ENCODE data around the gene CREB3. TPM values are rescaled to one million over a fixed set of nuclear protein-coding genes. Genes with fewer than 3 reads are reported as not detected.

CREB3 gene
- total and polyA plus RNA-seq, 12 donors, result 47.0 to 142 (median 59.0) TPM

DNA sequence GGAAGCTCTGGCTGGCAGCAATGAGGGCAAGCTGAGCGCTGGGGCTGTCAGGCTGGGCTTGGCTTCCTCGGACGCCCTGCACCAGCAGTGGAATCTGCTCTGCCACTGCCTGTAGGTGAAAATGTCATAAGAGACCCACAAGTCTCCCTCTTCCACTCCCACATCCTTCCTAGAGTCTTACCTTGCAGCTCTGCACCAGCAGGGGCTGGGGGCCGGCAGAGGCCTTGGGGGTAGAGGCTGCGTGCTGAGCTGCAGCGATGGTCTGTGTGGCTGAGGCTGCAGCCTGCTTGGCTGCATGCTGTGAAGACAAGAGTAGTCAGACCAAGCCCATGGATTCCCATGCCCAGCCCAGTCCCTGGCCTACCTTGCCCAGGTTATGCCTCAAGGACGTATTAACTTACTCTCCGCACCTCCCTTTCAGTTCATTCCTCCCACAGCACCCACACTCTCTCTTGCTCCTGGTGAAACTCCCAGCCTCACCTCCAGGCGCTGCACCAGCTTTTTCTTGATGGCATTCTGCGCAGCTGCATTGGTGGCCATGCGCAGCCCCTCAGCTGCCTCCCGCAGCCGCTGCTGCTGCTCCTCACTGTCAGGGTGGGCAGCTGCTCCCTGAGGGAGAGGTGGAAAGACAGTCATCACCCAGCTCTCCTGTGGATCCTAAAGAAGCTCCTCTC is 17.8 kb upstream of the CREB3 start:
- peaks cover 0 to 98% of the 10 kb centered on the region in 2 donors for H3K36me3 ChIP-seq (replicated peaks in 1 of 2)
- H3K27ac ChIP-seq, result no peak overlapping the region
- 90 to 95% (median 92%) methylated on average over 11 to 13 of the region's 13 CpGs for WGBS, 4 donors
- no peaks in the 10 kb centered on the region for H3K9me3 ChIP-seq (replicated peaks in 1 of 3)
- DNase-seq, result no peak
- no peak for TF ChIP-seq POLR2A (IDR thresholded peaks at IDR 0.05)
- TF ChIP-seq, protein P1, sequence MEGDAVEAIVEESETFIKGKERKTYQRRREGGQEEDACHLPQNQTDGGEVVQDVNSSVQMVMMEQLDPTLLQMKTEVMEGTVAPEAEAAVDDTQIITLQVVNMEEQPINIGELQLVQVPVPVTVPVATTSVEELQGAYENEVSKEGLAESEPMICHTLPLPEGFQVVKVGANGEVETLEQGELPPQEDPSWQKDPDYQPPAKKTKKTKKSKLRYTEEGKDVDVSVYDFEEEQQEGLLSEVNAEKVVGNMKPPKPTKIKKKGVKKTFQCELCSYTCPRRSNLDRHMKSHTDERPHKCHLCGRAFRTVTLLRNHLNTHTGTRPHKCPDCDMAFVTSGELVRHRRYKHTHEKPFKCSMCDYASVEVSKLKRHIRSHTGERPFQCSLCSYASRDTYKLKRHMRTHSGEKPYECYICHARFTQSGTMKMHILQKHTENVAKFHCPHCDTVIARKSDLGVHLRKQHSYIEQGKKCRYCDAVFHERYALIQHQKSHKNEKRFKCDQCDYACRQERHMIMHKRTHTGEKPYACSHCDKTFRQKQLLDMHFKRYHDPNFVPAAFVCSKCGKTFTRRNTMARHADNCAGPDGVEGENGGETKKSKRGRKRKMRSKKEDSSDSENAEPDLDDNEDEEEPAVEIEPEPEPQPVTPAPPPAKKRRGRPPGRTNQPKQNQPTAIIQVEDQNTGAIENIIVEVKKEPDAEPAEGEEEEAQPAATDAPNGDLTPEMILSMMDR (IDR thresholded peaks at IDR 0.05), result no peak
- intact Hi-C loops (cut with DNase I), result no loop called here
- H3K27me3 ChIP-seq, result no peaks in the 10 kb centered on the region
- no peak overlapping the region for H3K4me3 ChIP-seq
- H3K4me1 ChIP-seq (replicated peaks in 1 of 2), result no peaks in the 10 kb centered on the region

DNA sequence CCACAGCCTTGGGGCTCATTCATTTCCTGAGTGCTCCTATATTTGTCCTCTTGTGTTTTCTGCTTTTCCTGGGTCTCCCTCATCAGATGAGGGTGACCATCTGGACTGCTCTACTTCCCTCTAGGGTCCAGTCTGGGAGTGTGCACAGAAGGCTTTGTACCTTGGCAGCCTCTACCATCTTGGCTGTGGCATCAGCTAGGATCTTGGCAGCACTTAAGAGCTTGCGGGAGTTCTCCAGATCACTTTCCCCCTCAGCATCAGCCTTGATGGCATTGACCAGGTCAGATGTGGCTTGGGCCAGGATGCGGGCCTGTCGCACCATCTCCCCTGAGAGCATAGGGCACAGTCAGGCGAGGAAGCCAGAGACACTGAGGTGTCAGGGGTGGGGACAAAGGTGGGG is 16.2 kb upstream of the CREB3 start:
- H3K27ac ChIP-seq, result no peak overlapping the region
- DNase-seq, result no peak
- no peaks in the 10 kb centered on the region for H3K4me1 ChIP-seq (replicated peaks in 1 of 2)
- 67 to 72% (median 70%) methylated on average over 4 of the region's 4 CpGs for WGBS, 4 donors
- no peak overlapping the region for H3K4me3 ChIP-seq
- H3K27me3 ChIP-seq, result no peaks in the 10 kb centered on the region
- intact Hi-C loops (cut with DNase I), result no loop called here
- H3K36me3 ChIP-seq (replicated peaks in 1 of 2), result peaks cover 0 to 100% of the 10 kb centered on the region in 2 donors
- no peak for TF ChIP-seq POLR2A (IDR thresholded peaks at IDR 0.05)
- TF ChIP-seq, protein P1 (IDR thresholded peaks at IDR 0.05), result peak in 2 of 6 experiments; percentile 14 to 19
- H3K9me3 ChIP-seq (replicated peaks in 1 of 3), result no peaks in the 10 kb centered on the region

DNA sequence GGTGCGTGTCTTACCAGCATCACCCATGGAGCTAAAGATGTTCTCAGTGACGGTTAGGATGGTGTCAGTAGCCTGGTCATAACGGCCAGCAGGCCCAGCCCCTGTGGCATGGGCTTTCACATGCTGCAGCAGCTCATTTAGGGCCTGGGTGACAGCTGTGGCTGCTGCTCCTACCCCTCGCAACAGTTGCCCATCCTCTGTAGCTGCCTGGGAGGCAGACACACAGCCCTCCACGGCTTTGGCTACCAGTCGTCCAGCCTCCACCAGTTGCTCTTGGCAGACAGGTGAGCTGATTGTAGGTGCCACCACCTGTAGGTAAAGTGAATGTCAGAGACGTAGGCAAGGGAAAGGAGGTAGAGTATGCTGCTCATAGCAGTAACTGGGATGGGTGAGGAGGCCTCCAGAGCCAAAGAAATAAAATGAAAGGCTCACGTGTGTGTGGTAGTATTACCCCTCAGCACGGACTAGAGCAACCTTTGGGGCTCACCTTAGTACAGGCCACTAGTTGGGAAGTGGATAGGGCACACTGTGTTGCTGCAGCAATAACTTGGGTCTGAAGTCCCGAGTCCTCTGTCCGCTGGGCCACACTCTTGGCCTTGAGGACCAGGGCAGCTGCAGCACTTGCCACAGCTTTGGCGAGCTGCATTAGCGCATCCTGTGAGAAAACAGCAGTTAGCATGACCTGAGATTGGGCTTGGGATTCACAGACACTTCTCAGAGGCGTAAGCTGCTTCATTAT is 15.2 kb upstream of the CREB3 start:
- Histone ChIP-seq H3K27me3 (no peaks in the 10 kb centered on the region), H3K4me3 (no peak overlapping the region), H3K4me1 (replicated peaks in 1 of 2) (no peaks in the 10 kb centered on the region), H3K9me3 (replicated peaks in 1 of 3) (no peaks in the 10 kb centered on the region), H3K36me3 (replicated peaks in 1 of 2) (peaks cover 0 to 100% of the 10 kb centered on the region in 2 donors), H3K27ac (no peak overlapping the region)
- no peak for TF ChIP-seq POLR2A (IDR thresholded peaks at IDR 0.05)
- TF ChIP-seq, protein P1 (IDR thresholded peaks at IDR 0.05), result no peak
- 87 to 95% (median 87%) methylated on average over 7 to 14 of the region's 14 CpGs for WGBS, 4 donors
- intact Hi-C loops (cut with DNase I), result no loop called here
- no peak for DNase-seq

DNA sequence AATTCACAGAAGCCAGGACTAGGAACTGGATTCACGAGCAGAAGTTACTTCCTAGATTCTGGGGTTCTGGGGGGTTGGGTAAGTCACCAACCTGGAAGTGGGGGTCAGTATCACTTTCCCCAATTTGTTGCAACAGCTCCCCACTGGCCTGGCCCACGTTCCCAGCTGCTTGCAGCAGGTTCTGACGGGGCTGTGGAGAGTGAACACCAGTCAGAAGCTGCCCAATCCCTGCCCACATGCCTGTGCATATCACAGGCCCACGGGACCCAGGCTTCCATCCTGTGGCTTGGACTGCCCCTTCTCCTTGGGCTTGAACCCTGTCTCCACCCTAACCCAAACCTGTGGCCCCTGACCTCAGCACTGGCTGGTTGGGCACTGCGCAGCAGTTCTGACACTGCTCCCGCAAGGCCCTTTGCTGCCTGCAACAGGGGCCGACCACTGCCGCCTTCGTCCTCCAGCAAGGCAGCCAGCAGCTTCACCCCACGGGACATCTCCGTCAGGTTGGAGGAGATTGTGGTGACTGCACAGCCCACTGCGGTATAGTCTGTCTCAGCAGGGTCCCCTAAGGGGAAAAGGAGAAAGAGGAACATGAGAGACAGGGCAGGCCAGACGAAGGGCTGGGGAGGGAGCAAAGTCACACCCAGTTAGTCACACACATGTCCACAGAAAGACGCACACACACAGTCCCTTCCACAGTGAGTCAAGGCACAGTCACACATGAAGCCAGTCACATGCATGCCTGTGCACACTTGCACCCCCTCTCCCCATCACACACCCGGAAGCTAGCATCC is 13.6 kb upstream of the CREB3 start:
- no peaks in the 10 kb centered on the region for H3K4me1 ChIP-seq (replicated peaks in 1 of 2)
- no peak for DNase-seq
- 79 to 88% (median 84%) methylated on average over 13 to 15 of the region's 15 CpGs for WGBS, 4 donors
- no peaks in the 10 kb centered on the region for H3K9me3 ChIP-seq (replicated peaks in 1 of 3)
- no peak overlapping the region for H3K27ac ChIP-seq
- H3K4me3 ChIP-seq, result no peak overlapping the region
- peaks cover 0 to 100% of the 10 kb centered on the region in 2 donors for H3K36me3 ChIP-seq (replicated peaks in 1 of 2)
- intact Hi-C loops (cut with DNase I), result no loop called here
- TF ChIP-seq, protein P1 (IDR thresholded peaks at IDR 0.05), result no peak
- no peak for TF ChIP-seq POLR2A (IDR thresholded peaks at IDR 0.05)
- no peaks in the 10 kb centered on the region for H3K27me3 ChIP-seq

All from adrenal gland (tissue), 12 donors.